ENCODE measurements around the gene TWF1. TPM values are rescaled to one million over a fixed set of nuclear protein-coding genes. Genes with fewer than 3 reads are reported as not detected.
"Not testable (repeated sequence)": the region's sequence is repeated elsewhere in the genome, so short reads cannot be mapped to it uniquely, and the experiment has no call there.

Gene TWF1
- total and polyA plus RNA-seq, 2 of the 8 experiments (the other 6 are each of a cell fraction or from before 2014, with no cell fraction given): 7.6 to 27.9 TPM

- DNase-seq (ENCODE audit: low read depth in 1 of 2, low spot score in 2 of 2); H3K4ac ChIP-seq (replicated peaks; ENCODE audit: insufficient read length, low read depth, low read length); H3K4me1 ChIP-seq (replicated peaks in 1 of 4; ENCODE audit: control insufficient read depth in 3 of 4, insufficient read depth in 4 of 4, low read length in 3 of 4); H2AFZ ChIP-seq (ENCODE audit: low read length); POLR2A ChIA-PET (ENCODE audit: partially characterized antibody); H4K20me1 ChIP-seq (replicated peaks in 1 of 2; ENCODE audit: control insufficient read depth in 1 of 2, insufficient read depth in 2 of 2, low read length in 2 of 2); H3K18ac ChIP-seq (ENCODE audit: extremely low read depth, low read length); H4K5ac ChIP-seq (ENCODE audit: insufficient read length, low read depth, low read length); H2BK20ac ChIP-seq (ENCODE audit: low read length); H4K91ac ChIP-seq (replicated peaks; ENCODE audit: insufficient read length, low read length); H3K56ac ChIP-seq (replicated peaks; ENCODE audit: insufficient read length, low read depth, low read length); H3K23me2 ChIP-seq (ENCODE audit: low read depth, low read length); H3K27me3 ChIP-seq (replicated peaks in 1 of 4; ENCODE audit: control insufficient read depth in 3 of 4, extremely low read depth in 1 of 4, insufficient read depth in 3 of 4, low read length in 3 of 4); H3K23ac ChIP-seq (ENCODE audit: insufficient read length); H2BK5ac ChIP-seq (ENCODE audit: low read depth, low read length); H3K79me1 ChIP-seq (ENCODE audit: low read depth, low read length); H3K79me2 ChIP-seq (ENCODE audit: control insufficient read depth in 1 of 2, insufficient read depth in 2 of 2, low read length in 2 of 2); H3K27ac ChIP-seq (ENCODE audit: low read depth, low read length); FAIRE-seq; H3K14ac ChIP-seq (ENCODE audit: insufficient read length); H3K9me3 ChIP-seq (ENCODE audit: insufficient read depth in 2 of 2, low read depth in 1 of 2, low read length in 1 of 2); H4K8ac ChIP-seq (ENCODE audit: extremely low read depth, insufficient read depth, low read length); H2BK15ac ChIP-seq (ENCODE audit: low read length); H2BK12ac ChIP-seq (ENCODE audit: low read depth, low read length); H3K9ac ChIP-seq (replicated peaks in 1 of 4; ENCODE audit: extremely low read depth in 1 of 4, low read depth in 3 of 4, low read length in 3 of 4); CTCF ChIA-PET (ENCODE audit: partially characterized antibody); H2BK120ac ChIP-seq (replicated peaks; ENCODE audit: low read depth, low read length); H3K36me3 ChIP-seq (ENCODE audit: control insufficient read depth in 2 of 4, insufficient read depth in 4 of 4, low read length in 3 of 4); H3K4me2 ChIP-seq (ENCODE audit: insufficient read depth in 1 of 2, low read depth in 2 of 2, low read length in 2 of 2); H2AK5ac ChIP-seq (ENCODE audit: low read depth, low read length); H3K4me3 ChIP-seq (ENCODE audit: extremely low read depth in 1 of 4, insufficient read depth in 2 of 4, low read depth in 3 of 4, low read length in 4 of 4): not testable (repeated sequence)
- WGBS, 2 experiments (ENCODE audit: extremely low coverage in 1 of 2, insufficient coverage in 1 of 2, insufficient read length in 1 of 2, insufficient replicate concordance in 2 of 2, low coverage in 1 of 2, low lambda C conversion rate in 2 of 2, missing lambda C conversion rate in 1 of 2): 88% methylated on average over 4 of the region's 4 CpGs; no CpG with 5 or more reads in 1 of the 2 experiments
Observed at GRCh38 chr12:43847425-43848225, 41.5 kb upstream of the TWF1 start.

All from H1 (cell line).